Lung (tissue), 12 donors: ENCODE measurements around the gene MAMDC2. TPM values are rescaled to one million over a fixed set of nuclear protein-coding genes. Genes with fewer than 3 reads are reported as not detected.

ENCODE experiments used
- ATAC-seq: fragments of 200-7000 bp; cut with Tn5 transposase; one replicate; pipeline ENCODE4 v1.9.1; 2020; ENCODE audit warnings: moderate number of reproducible peaks; ENCODE audit not compliant: insufficient read depth, low FRiP score
- DNase-seq, 3 donors: peaks; one replicate each; pipeline ENCODE4 v3.0.0-alpha.2; 2013 to 2017
- H3K27ac ChIP-seq, 2 donors: one replicate each; pipeline ENCODE4 v1.5.1; 2013; ENCODE audit warnings: mild to moderate bottlenecking in 2 of 2, moderate library complexity in 2 of 2, control low read depth in 1 of 2, inconsistent platforms in 1 of 2, low read depth in 1 of 2, low read length in 1 of 2
- H3K27me3 ChIP-seq, 3 donors: one replicate each; pipeline ENCODE4 v1.5.1; 2013; ENCODE audit warnings: low read length in 2 of 3; ENCODE audit not compliant: control insufficient read depth in 3 of 3, insufficient read depth in 3 of 3
- H3K36me3 ChIP-seq, 4 donors: one replicate each; pipeline ENCODE4 v1.5.1; 2013; ENCODE audit warnings: low read length in 4 of 4, mild to moderate bottlenecking in 1 of 4, moderate library complexity in 1 of 4; ENCODE audit not compliant: control insufficient read depth in 4 of 4, insufficient read depth in 4 of 4
- H3K4me1 ChIP-seq, 5 donors: one replicate each; pipeline ENCODE4 v1.5.1; 2013; ENCODE audit warnings: low read length in 5 of 5, mild to moderate bottlenecking in 2 of 5, moderate library complexity in 1 of 5; ENCODE audit not compliant: control insufficient read depth in 5 of 5, insufficient read depth in 5 of 5
- H3K4me3 ChIP-seq: one replicate; pipeline ENCODE4 v1.5.1; 2013; ENCODE audit warnings: mild to moderate bottlenecking, control low read depth, moderate library complexity
- H3K9ac ChIP-seq, 2 donors: one replicate each; pipeline ENCODE4 v1.5.1; 2013; ENCODE audit warnings: low read length in 2 of 2, control low read depth in 1 of 2; ENCODE audit not compliant: insufficient read depth in 1 of 2
- H3K9me3 ChIP-seq, 4 donors: one replicate each; pipeline ENCODE4 v1.5.1; 2013; ENCODE audit warnings: low read length in 3 of 4, mild to moderate bottlenecking in 1 of 4, moderate library complexity in 1 of 4; ENCODE audit not compliant: control insufficient read depth in 4 of 4, insufficient read depth in 3 of 4
- CTCF ChIP-seq: IDR thresholded peaks from 2 replicates; pipeline ENCODE4 v1.5.1; 2012; ENCODE audit warnings: mild to moderate bottlenecking; ENCODE audit errors: control extremely low read depth, extremely low read depth
- WGBS, 2 donors: extraction: QIAGEN DNeasy Blood & Tissue Kit; methylation state at CpG; one replicate each; pipeline ENCODE4 v1.1.7; 2013; 5-methylcytosine and 5-hydroxymethylcytosine counted together
- polyA plus RNA-seq, 2 donors: library from polyadenylated mRNA; stranded (reverse); fragments of 200-250 nt; gene quantifications; one replicate each; pipeline ENCODE4 v1.2.1, GENCODE V29; 2013
- total RNA-seq, 2 donors: library from RNA; depleted of rRNA in 1 of 2; stranded (reverse); fragments of >200 nt in 1 of 2; gene quantifications; one replicate each; pipeline ENCODE4 v1.2.1, GENCODE V29; 2014 to 2021
- donor health status: control.
- donor health status: control.
- donor health status: Bipolar disorder and iron deficiency.
- donor health status: healthy.
- donor health status: DM: yes; HTN: yes; CAD: no.

The MAMDC2 gene
- total and polyA plus RNA-seq, 4 donors: 6.5 to 28.6 (median 10.0) TPM

- DNase-seq: no peak
- ATAC-seq: no peak
- no peaks in the 10 kb centered on the region for H3K36me3 ChIP-seq
- WGBS, 2 donors: 94 to 100% methylated on average over 1 of the region's 1 CpG
- no peaks in the 10 kb centered on the region for H3K27me3 ChIP-seq
- no peak overlapping the region for H3K4me3 ChIP-seq
- no peaks in the 10 kb centered on the region for H3K9me3 ChIP-seq
- TF ChIP-seq CTCF: no peak
- peaks cover 0 to 1% (median 0%) of the 10 kb centered on the region in 5 donors for H3K4me1 ChIP-seq
- no peak overlapping the region for H3K27ac ChIP-seq
- no peak overlapping the region for H3K9ac ChIP-seq
Measured at GRCh38 chr9:70250221-70250620, 206.6 kb downstream of the MAMDC2 start.

GRCh38 chr9:70255486-70255885 lies 211.8 kb downstream of the MAMDC2 start:
- peaks cover 5 to 35% (median 10%) of the 10 kb centered on the region in 5 donors for H3K4me1 ChIP-seq
- H3K27ac ChIP-seq: peak overlapping the region in 1 of 2 donors; percentile 77
- no peak for TF ChIP-seq CTCF
- H3K9ac ChIP-seq: peak overlapping the region; percentile 52 to 83
- H3K36me3 ChIP-seq: no peaks in the 10 kb centered on the region
- ATAC-seq (no peak), DNase-seq (peak in 2 of 3 donors; percentile 24 to 42)
- no peaks in the 10 kb centered on the region for H3K27me3 ChIP-seq
- H3K4me3 ChIP-seq: no peak overlapping the region
- H3K9me3 ChIP-seq: no peaks in the 10 kb centered on the region

GRCh38 chr9:70256123-70256551 lies 212.5 kb downstream of the MAMDC2 start:
- peaks cover 0 to 4% (median under 1%) of the 10 kb centered on the region in 4 donors for H3K36me3 ChIP-seq
- peaks cover 5 to 41% (median 13%) of the 10 kb centered on the region in 5 donors for H3K4me1 ChIP-seq
- DNase-seq: peak; percentile 28 to 76 (median 72)
- ATAC-seq: no peak
- 60 to 80% methylated on average over 7 of the region's 7 CpGs for WGBS, 2 donors
- H3K9me3 ChIP-seq: no peaks in the 10 kb centered on the region
- H3K27ac ChIP-seq: peak overlapping the region in 1 of 2 donors; percentile 77
- TF ChIP-seq CTCF: no peak
- peak overlapping the region; percentile 52 to 83 for H3K9ac ChIP-seq
- no peaks in the 10 kb centered on the region for H3K27me3 ChIP-seq
- no peak overlapping the region for H3K4me3 ChIP-seq

GRCh38 chr9:70257502-70257901 lies 213.9 kb downstream of the MAMDC2 start:
- H3K9ac ChIP-seq: peak overlapping the region; percentile 90 to 95

More at GRCh38 chr9:70257502-70257901, 213.9 kb downstream of the MAMDC2 start:
- WGBS, 2 donors: 65 to 83% methylated on average over 3 of the region's 3 CpGs
- Histone ChIP-seq H3K9me3 (no peaks in the 10 kb centered on the region), H3K4me3 (no peak overlapping the region), H3K27ac (peak overlapping the region in 1 of 2 donors; percentile 99), H3K36me3 (peaks cover 0 to 14% (median 6%) of the 10 kb centered on the region in 4 donors), H3K4me1 (peaks cover 5 to 53% (median 24%) of the 10 kb centered on the region in 5 donors), H3K27me3 (no peaks in the 10 kb centered on the region)
- ATAC-seq (no peak), DNase-seq (peak in 2 of 3 donors; percentile 22 to 38)
- TF ChIP-seq CTCF: no peak
